Endodermal cell (in vitro differentiated cells): ENCODE measurements around the gene LRR1. TPM values are rescaled to one million over a fixed set of nuclear protein-coding genes. Genes with fewer than 3 reads are reported as not detected.
"Not testable (repeated sequence)": the region's sequence is repeated elsewhere in the genome, so short reads cannot be mapped to it uniquely, and the experiment has no call there.

Experiments used
- DNase-seq: peaks from one replicate; pipeline ENCODE4 v3.0.0-alpha.2; 2017
- H3K27ac ChIP-seq: 2 replicates; pipeline ENCODE4 v1.5.1; 2013; ENCODE audit warnings: mild to moderate bottlenecking, low read depth, low read length, moderate library complexity
- H3K27me3 ChIP-seq: 2 replicates; pipeline ENCODE4 v1.6.1; 2013; ENCODE audit warnings: mild to moderate bottlenecking, low read length, moderate library complexity; ENCODE audit not compliant: insufficient read depth, control insufficient read depth, poor library complexity, severe bottlenecking
- H3K36me3 ChIP-seq: 2 replicates; pipeline ENCODE4 v1.7.0; 2013; ENCODE audit warnings: mild to moderate bottlenecking, low read length, moderate library complexity; ENCODE audit not compliant: control insufficient read depth, insufficient read depth
- H3K4me1 ChIP-seq: one replicate; pipeline ENCODE4 v1.7.0; 2013; ENCODE audit warnings: low read length; ENCODE audit not compliant: control insufficient read depth, insufficient read depth
- H3K4me3 ChIP-seq: 2 replicates; pipeline ENCODE4 v1.5.1; 2013; ENCODE audit warnings: mild to moderate bottlenecking, low read length, moderate library complexity
- H3K9ac ChIP-seq: 2 replicates; pipeline ENCODE4 v1.6.1; 2013; ENCODE audit warnings: mild to moderate bottlenecking, low read length, moderate library complexity; ENCODE audit not compliant: poor library complexity, severe bottlenecking; ENCODE audit errors: extremely low read depth
- H3K9me3 ChIP-seq: 2 replicates; pipeline ENCODE4 v1.6.1; 2013; ENCODE audit warnings: mild to moderate bottlenecking, low read length, moderate library complexity; ENCODE audit not compliant: control insufficient read depth
- H3K27ac Mint-ChIP-seq: 2 replicates; pipeline ENCODE4 v1.8.0; 2020; ENCODE audit warnings: mixed read lengths
- H3K27me3 Mint-ChIP-seq: 2 replicates; pipeline ENCODE4 v1.8.0; 2021; ENCODE audit warnings: mild to moderate bottlenecking, mixed read lengths; ENCODE audit not compliant: insufficient read depth
- H3K36me3 Mint-ChIP-seq: 2 replicates; pipeline ENCODE4 v1.8.0; 2020; ENCODE audit warnings: low read depth, mixed read lengths
- H3K4me1 Mint-ChIP-seq: 2 replicates; pipeline ENCODE4 v1.8.0; 2020; ENCODE audit warnings: mixed read lengths
- H3K4me3 Mint-ChIP-seq: 2 replicates; pipeline ENCODE4 v1.8.0; 2020; ENCODE audit warnings: mild to moderate bottlenecking, moderate library complexity, mixed read lengths
- H3K9me3 Mint-ChIP-seq: 2 replicates; pipeline ENCODE4 v1.8.0; 2020; ENCODE audit warnings: mild to moderate bottlenecking, mixed read lengths
- WGBS, 2 experiments: methylation state at CpG; one replicate each; pipeline versions ENCODE4 v1.1.5 to v1.1.7; 2013; ENCODE audit warnings: missing lambda C conversion rate in 2 of 2, mixed read lengths in 1 of 2; ENCODE audit not compliant: insufficient coverage in 1 of 2, insufficient read length in 1 of 2; 5-methylcytosine and 5-hydroxymethylcytosine counted together
- total RNA-seq, 2 donors: library from RNA; stranded (reverse); fragmentation: NEBNext Ultra II Directional in 1 of 2; extraction: Animal tissue kit (Norgen Biotek cat#: 25700) in 1 of 2; gene quantifications; 2 replicates in 1 of 2; 3 replicates in 1 of 2; pipeline ENCODE4 v1.2.1, GENCODE V29; 2021
- TF ChIP-seq, protein P1 (sequence below): fragments of 200-600 bp; sonication (generic); conservative IDR thresholded peaks from 2 replicates; pipeline ENCODE4 v1.5.0; 2021; ENCODE audit warnings: antibody characterized with exemption, mild to moderate bottlenecking

LRR1 gene
- total RNA-seq, 2 donors from 2014 or later = 20.4 to 22.9 TPM

DNA sequence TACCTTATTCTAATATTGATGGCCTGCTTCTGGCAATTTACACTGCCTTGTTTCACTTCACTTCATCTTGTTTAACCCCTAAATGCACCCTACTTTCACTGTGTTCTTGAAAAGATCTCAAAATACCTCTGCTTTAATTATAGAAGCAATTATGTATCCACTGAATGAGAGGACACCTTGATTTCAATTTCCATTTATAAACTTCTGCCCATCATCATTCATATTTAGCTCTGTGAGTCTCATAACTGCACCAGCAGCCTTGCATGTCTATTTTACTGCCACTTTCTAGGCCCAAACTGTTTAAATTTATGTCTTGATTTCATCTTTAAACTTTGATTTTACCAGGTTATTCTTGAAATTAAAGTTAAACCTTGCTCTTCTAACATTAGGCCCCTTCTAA is 43.4 kb downstream of the LRR1 start:
- no peak overlapping the region for H3K9ac ChIP-seq
- H3K27ac Mint-ChIP-seq = peak overlapping the region; percentile 74
- peaks cover 11% of the 10 kb centered on the region for H3K4me1 ChIP-seq
- peak overlapping the region; percentile 50 for H3K4me3 ChIP-seq
- H3K27me3 ChIP-seq = no peaks in the 10 kb centered on the region
- H3K27ac ChIP-seq = no peak overlapping the region
- H3K27me3 Mint-ChIP-seq = no peaks in the 10 kb centered on the region
- peak overlapping the region; percentile 35 for H3K4me3 Mint-ChIP-seq
- peaks cover 31% of the 10 kb centered on the region for H3K36me3 ChIP-seq
- peaks cover 20% of the 10 kb centered on the region for H3K4me1 Mint-ChIP-seq
- peaks cover 38% of the 10 kb centered on the region for H3K36me3 Mint-ChIP-seq
- no peak for DNase-seq
- no peaks in the 10 kb centered on the region for H3K9me3 Mint-ChIP-seq
- no peaks in the 10 kb centered on the region for H3K9me3 ChIP-seq
- TF ChIP-seq, protein P1, sequence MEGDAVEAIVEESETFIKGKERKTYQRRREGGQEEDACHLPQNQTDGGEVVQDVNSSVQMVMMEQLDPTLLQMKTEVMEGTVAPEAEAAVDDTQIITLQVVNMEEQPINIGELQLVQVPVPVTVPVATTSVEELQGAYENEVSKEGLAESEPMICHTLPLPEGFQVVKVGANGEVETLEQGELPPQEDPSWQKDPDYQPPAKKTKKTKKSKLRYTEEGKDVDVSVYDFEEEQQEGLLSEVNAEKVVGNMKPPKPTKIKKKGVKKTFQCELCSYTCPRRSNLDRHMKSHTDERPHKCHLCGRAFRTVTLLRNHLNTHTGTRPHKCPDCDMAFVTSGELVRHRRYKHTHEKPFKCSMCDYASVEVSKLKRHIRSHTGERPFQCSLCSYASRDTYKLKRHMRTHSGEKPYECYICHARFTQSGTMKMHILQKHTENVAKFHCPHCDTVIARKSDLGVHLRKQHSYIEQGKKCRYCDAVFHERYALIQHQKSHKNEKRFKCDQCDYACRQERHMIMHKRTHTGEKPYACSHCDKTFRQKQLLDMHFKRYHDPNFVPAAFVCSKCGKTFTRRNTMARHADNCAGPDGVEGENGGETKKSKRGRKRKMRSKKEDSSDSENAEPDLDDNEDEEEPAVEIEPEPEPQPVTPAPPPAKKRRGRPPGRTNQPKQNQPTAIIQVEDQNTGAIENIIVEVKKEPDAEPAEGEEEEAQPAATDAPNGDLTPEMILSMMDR = no peak

DNA sequence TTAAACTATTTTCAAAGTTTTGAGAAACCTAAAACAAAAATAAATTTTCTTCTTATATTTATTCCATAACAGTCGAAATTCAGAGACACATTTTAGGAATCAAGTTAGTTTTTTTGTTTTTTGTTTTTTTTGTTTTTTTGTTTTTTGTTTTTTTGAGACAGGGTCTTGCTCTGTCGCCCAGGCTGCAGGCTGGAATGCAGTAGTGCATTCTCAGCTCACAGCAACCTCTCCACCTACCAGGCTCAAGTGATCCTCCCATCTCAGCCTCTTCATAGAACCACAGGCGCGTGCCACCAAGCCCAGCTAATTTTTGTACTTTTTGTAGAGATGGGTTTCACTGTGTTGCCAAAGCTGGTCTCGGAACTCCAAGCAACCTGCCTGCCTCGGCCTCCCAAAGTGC is 54.8 kb downstream of the LRR1 start:
- Histone ChIP-seq H3K36me3 (peaks cover 43% of the 10 kb centered on the region), H3K4me1 (no peaks in the 10 kb centered on the region), H3K27me3 (no peaks in the 10 kb centered on the region), H3K4me3 (no peak overlapping the region), H3K9me3 (no peaks in the 10 kb centered on the region), H3K9ac (no peak overlapping the region), H3K27ac (no peak overlapping the region)
- H3K27ac Mint-ChIP-seq = no peak overlapping the region
- TF ChIP-seq, protein P1 = peak; percentile 9
- H3K4me1 Mint-ChIP-seq = no peaks in the 10 kb centered on the region
- DNase-seq = no peak
- 95% methylated on average over 5 of the region's 6 CpGs; no CpG with 5 or more reads in 1 of the 2 experiments for WGBS, 2 experiments
- H3K36me3 Mint-ChIP-seq = peaks cover 15% of the 10 kb centered on the region
- no peak overlapping the region for H3K4me3 Mint-ChIP-seq
- no peaks in the 10 kb centered on the region for H3K9me3 Mint-ChIP-seq
- H3K27me3 Mint-ChIP-seq = no peaks in the 10 kb centered on the region

DNA sequence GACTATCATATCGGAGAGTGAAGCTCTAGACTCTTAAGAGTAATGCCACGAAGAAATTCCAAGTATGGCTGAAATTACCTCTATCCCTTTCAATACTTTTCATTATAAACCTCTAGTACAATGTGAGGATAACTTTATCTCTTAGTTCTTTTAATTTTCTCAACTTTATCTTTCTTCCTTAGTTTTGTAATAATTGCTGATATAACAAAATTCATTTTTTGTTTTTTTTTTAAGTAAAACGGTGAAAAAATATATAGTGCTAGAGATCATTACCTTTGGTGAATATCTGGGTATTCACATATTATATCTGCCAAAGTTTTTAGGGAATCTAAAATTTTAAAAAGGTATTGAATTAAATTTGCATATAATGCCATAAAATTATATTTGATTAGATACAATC is 55.8 kb downstream of the LRR1 start:
- Histone ChIP-seq H3K4me3 (no peak overlapping the region), H3K27ac (no peak overlapping the region), H3K27me3 (no peaks in the 10 kb centered on the region), H3K9ac (no peak overlapping the region), H3K36me3 (peaks cover 38% of the 10 kb centered on the region), H3K4me1 (no peaks in the 10 kb centered on the region), H3K9me3 (no peaks in the 10 kb centered on the region)
- DNase-seq = no peak
- Mint-ChIP-seq H3K4me1 (no peaks in the 10 kb centered on the region), H3K27ac (no peak overlapping the region), H3K9me3 (no peaks in the 10 kb centered on the region), H3K4me3 (no peak overlapping the region), H3K36me3 (peaks cover 13% of the 10 kb centered on the region), H3K27me3 (no peaks in the 10 kb centered on the region)
- TF ChIP-seq, protein P1 = no peak
- 100% methylated on average over 2 of the region's 3 CpGs; no CpG with 5 or more reads in 1 of the 2 experiments for whole genome bisulfite sequencing, 2 experiments

DNA sequence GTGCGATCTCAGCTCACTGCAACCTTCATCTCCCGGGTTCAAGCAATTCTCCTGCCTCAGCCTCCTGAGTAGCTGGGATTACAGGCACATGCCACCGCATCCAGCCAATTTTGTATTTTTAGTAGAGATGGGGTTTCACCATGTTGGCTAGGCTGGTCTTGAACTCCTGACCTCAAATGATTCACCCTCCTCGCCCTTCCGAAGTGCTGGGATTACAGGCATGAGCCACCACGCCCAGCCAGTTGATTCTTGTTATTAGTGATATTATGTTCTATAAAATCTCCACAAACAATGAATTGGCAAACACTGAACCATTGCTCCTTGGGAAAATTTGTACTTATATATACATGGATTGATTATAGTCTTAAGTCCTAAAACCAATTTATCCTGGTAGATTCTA is 58.8 kb downstream of the LRR1 start:
- not testable (repeated sequence) for DNase-seq, H3K4me1 Mint-ChIP-seq, H3K9me3 Mint-ChIP-seq, H3K4me1 ChIP-seq, H3K27ac Mint-ChIP-seq, H3K27ac ChIP-seq, H3K27me3 ChIP-seq, H3K4me3 ChIP-seq, H3K9me3 ChIP-seq, H3K27me3 Mint-ChIP-seq, H3K9ac ChIP-seq, H3K4me3 Mint-ChIP-seq
- peaks cover 29% of the 10 kb centered on the region for H3K36me3 ChIP-seq
- peaks cover 13% of the 10 kb centered on the region for H3K36me3 Mint-ChIP-seq
- WGBS, 2 experiments = 96 to 100% methylated on average over 2 to 5 of the region's 6 CpGs
